Measurements from ENCODE around the gene CALHM4.

Gene CALHM4

GRCh38 chr6:116579143-116579542 lies 25.6 kb downstream of the CALHM4 start:
- Histone ChIP-seq H3K4me2 (ENCODE audit: low read depth, low read length, poor library complexity, severe bottlenecking) (no peak overlapping the region), H3K9me3 (ENCODE audit: insufficient read depth, low read length) (no peaks in the 10 kb centered on the region), H2AFZ (ENCODE audit: low read depth, low read length, severe bottlenecking) (no peak overlapping the region), H3F3A (ENCODE audit: insufficient read depth) (peaks cover 6% of the 10 kb centered on the region; the same call in 1 of the 2 replicates), H3K79me2 (ENCODE audit: insufficient read depth, low read length) (peaks cover 40% of the 10 kb centered on the region), H3K9ac (ENCODE audit: low read length) (no peak overlapping the region), H3K27ac (ENCODE audit: low read depth, low read length) (no peak overlapping the region), H3K4me3 (ENCODE audit: insufficient read depth, low read length, poor library complexity, severe bottlenecking) (no peak overlapping the region), H3K27me3 (ENCODE audit: low read length) (no peaks in the 10 kb centered on the region), H3K36me3 (ENCODE audit: low read length) (peaks cover 23% of the 10 kb centered on the region), H3K9me2 (replicated peaks; ENCODE audit: insufficient read depth, low read length) (no peaks in the 10 kb centered on the region), H4K20me1 (ENCODE audit: low read depth, low read length) (no peaks in the 10 kb centered on the region)
- no peak for TF ChIP-seq CTCF (IDR thresholded peaks at IDR 0.05; ENCODE audit: insufficient read depth, low read length, poor library complexity, severe bottlenecking)
- no peak for TF ChIP-seq EZH2phosphoT487 (conservative IDR thresholded peaks at IDR 0.05; ENCODE audit: low read length)

- no peak overlapping the region for H3K4me2 ChIP-seq (ENCODE audit: low read depth, low read length, poor library complexity, severe bottlenecking)
- TF ChIP-seq EZH2phosphoT487 (conservative IDR thresholded peaks at IDR 0.05; ENCODE audit: low read length): no peak
- no peak for TF ChIP-seq CTCF (IDR thresholded peaks at IDR 0.05; ENCODE audit: insufficient read depth, low read length, poor library complexity, severe bottlenecking)
- no peak overlapping the region for H2AFZ ChIP-seq (ENCODE audit: low read depth, low read length, severe bottlenecking)
- H4K20me1 ChIP-seq (ENCODE audit: low read depth, low read length): no peaks in the 10 kb centered on the region
- peaks cover 6% of the 10 kb centered on the region; the same call in 1 of the 2 replicates for H3F3A ChIP-seq (ENCODE audit: insufficient read depth)
- no peaks in the 10 kb centered on the region for H3K27me3 ChIP-seq (ENCODE audit: low read length)
- no peak overlapping the region for H3K4me3 ChIP-seq (ENCODE audit: insufficient read depth, low read length, poor library complexity, severe bottlenecking)
- H3K79me2 ChIP-seq (ENCODE audit: insufficient read depth, low read length): peaks cover 35% of the 10 kb centered on the region
- H3K36me3 ChIP-seq (ENCODE audit: low read length): peaks cover 29% of the 10 kb centered on the region
- H3K9me2 ChIP-seq (replicated peaks; ENCODE audit: insufficient read depth, low read length): no peaks in the 10 kb centered on the region
- H3K9me3 ChIP-seq (ENCODE audit: insufficient read depth, low read length): no peaks in the 10 kb centered on the region
- H3K9ac ChIP-seq (ENCODE audit: low read length): no peak overlapping the region
- no peak overlapping the region for H3K27ac ChIP-seq (ENCODE audit: low read depth, low read length)
These were observed 26.6 kb downstream of the CALHM4 start for GRCh38 chr6:116580198-116580597.

DNA sequence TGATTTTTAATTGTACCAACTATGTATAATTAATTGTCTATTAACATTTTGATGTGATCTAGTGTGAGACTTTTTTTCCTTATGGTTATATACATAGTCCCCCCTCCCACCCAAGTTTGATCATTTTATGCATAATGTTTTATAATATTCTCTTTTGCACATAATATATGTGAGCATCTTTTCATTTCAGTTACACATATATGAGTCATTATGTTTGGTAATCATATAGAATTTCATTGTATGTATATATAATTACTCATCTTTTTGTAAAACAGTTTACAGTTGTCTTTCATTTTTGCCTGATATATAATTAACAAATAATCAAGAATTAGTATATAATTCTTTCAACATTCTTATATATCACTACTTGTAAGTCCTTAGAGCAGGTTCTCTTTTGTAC lies 32.7 kb downstream of the CALHM4 start:
- TF ChIP-seq EZH2phosphoT487 (conservative IDR thresholded peaks at IDR 0.05; ENCODE audit: low read length): no peak
- TF ChIP-seq CTCF (IDR thresholded peaks at IDR 0.05; ENCODE audit: insufficient read depth, low read length, poor library complexity, severe bottlenecking): no peak
- no peak overlapping the region for H3K4me2 ChIP-seq (ENCODE audit: low read depth, low read length, poor library complexity, severe bottlenecking)
- no peaks in the 10 kb centered on the region for H3K9me2 ChIP-seq (replicated peaks; ENCODE audit: insufficient read depth, low read length)
- no peak overlapping the region for H3K27ac ChIP-seq (ENCODE audit: low read depth, low read length)
- no peaks in the 10 kb centered on the region for H3K27me3 ChIP-seq (ENCODE audit: low read length)
- no peak overlapping the region for H2AFZ ChIP-seq (ENCODE audit: low read depth, low read length, severe bottlenecking)
- H3F3A ChIP-seq (ENCODE audit: insufficient read depth): no peaks in the 10 kb centered on the region
- no peaks in the 10 kb centered on the region for H3K79me2 ChIP-seq (ENCODE audit: insufficient read depth, low read length)
- H3K4me3 ChIP-seq (ENCODE audit: insufficient read depth, low read length, poor library complexity, severe bottlenecking): no peak overlapping the region
- no peaks in the 10 kb centered on the region for H4K20me1 ChIP-seq (ENCODE audit: low read depth, low read length)
- H3K9ac ChIP-seq (ENCODE audit: low read length): no peak overlapping the region
- peaks cover 59% of the 10 kb centered on the region for H3K36me3 ChIP-seq (ENCODE audit: low read length)
- no peaks in the 10 kb centered on the region for H3K9me3 ChIP-seq (ENCODE audit: insufficient read depth, low read length)

Measured in SU-DHL-6 (cell line).